CD4-positive, alpha-beta T cell treated with Interleukin-1 beta for 1 hour (primary cell): ENCODE measurements around the gene OLFM2.
A peak's percentile ranks its signal among the peaks of the same experiment; 100 is the strongest.
"Not testable (repeated sequence)": the region's sequence is repeated elsewhere in the genome, so short reads cannot be mapped to it uniquely, and the experiment has no call there.

Experiments used
- DNase-seq, 2 donors: peaks; one replicate each; pipeline ENCODE4 v3.0.0-alpha.2; 2020 to 2022

The OLFM2 gene

GRCh38 chr19:9941231-9941630 lies 4.9 kb upstream of the OLFM2 start:
- DNase-seq, result no peak

- no peak for DNase-seq
These were observed 4.5 kb upstream of the OLFM2 start for GRCh38 chr19:9940778-9941177.

GRCh38 chr19:9939301-9939913 lies 3.1 kb upstream of the OLFM2 start:
- DNase-seq, result no peak

- no peak for DNase-seq
These were observed 691 bp upstream of the OLFM2 start for GRCh38 chr19:9937001-9937411.

- no peak for DNase-seq
These were observed 599 bp downstream of the OLFM2 start for GRCh38 chr19:9935506-9936325.

- DNase-seq, result peak; percentile 74 to 82
These were observed 2.0 kb downstream of the OLFM2 start for GRCh38 chr19:9934132-9934950.

GRCh38 chr19:9932835-9933234 lies 3.5 kb downstream of the OLFM2 start:
- no peak for DNase-seq

GRCh38 chr19:9931629-9932028 lies 4.7 kb downstream of the OLFM2 start:
- DNase-seq, result no peak

- no peak for DNase-seq
These were observed 12.9 kb downstream of the OLFM2 start for GRCh38 chr19:9923440-9923839.

GRCh38 chr19:9922782-9923379 lies 13.4 kb downstream of the OLFM2 start:
- DNase-seq, result not testable (repeated sequence)

- no peak for DNase-seq
These were observed 19.0 kb downstream of the OLFM2 start for GRCh38 chr19:9917321-9917720.

GRCh38 chr19:9916719-9917118 lies 19.6 kb downstream of the OLFM2 start:
- no peak for DNase-seq

- DNase-seq, result peak; percentile 80 to 84
These were observed 21.8 kb downstream of the OLFM2 start for GRCh38 chr19:9914315-9915207.

GRCh38 chr19:9914001-9914314 lies 22.4 kb downstream of the OLFM2 start:
- no peak for DNase-seq

GRCh38 chr19:9913237-9914000 lies 22.9 kb downstream of the OLFM2 start:
- DNase-seq, result no peak

- no peak for DNase-seq
These were observed 23.6 kb downstream of the OLFM2 start for GRCh38 chr19:9912551-9913236.

- no peak for DNase-seq
These were observed 24.7 kb downstream of the OLFM2 start for GRCh38 chr19:9911524-9912185.

GRCh38 chr19:9910625-9911024 lies 25.7 kb downstream of the OLFM2 start:
- DNase-seq, result no peak

GRCh38 chr19:9909251-9909650 lies 27.1 kb downstream of the OLFM2 start:
- no peak for DNase-seq

GRCh38 chr19:9906475-9907087 lies 29.7 kb downstream of the OLFM2 start:
- no peak for DNase-seq
